ENCODE data around the gene PPIG. TPM values are rescaled to one million over a fixed set of nuclear protein-coding genes. Genes with fewer than 3 reads are reported as not detected.
"Not testable (repeated sequence)": the region's sequence is repeated elsewhere in the genome, so short reads cannot be mapped to it uniquely, and the experiment has no call there.

PPIG gene
- total RNA-seq, 6 experiments from 2014 or later = 15.1 to 27.7 (median 23.8) TPM

DNA sequence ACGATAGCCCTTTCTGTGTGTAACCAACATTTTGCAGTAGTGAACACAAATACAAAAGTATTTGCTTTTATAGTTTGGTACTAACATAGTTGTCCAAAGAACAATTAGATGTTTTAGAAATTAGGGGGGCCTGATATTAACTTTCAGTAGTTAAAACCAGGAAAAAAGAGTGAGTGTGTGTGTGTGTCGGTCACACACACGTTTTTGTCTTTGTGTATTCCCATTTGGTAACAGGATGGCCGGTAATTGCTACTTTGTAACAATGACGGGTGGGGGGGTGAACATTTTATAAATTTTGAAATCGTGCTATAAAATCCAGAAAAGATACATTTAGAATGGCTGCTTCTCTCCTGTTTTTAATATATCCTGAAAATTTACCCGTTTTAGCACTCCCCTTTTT is 1.5 kb downstream of the PPIG start:
- intact Hi-C loops (cut with DNase I) = no loop called here
- TF ChIP-seq POLR2A (IDR thresholded peaks at IDR 0.05) = no peak
- TF ChIP-seq, protein P1, sequence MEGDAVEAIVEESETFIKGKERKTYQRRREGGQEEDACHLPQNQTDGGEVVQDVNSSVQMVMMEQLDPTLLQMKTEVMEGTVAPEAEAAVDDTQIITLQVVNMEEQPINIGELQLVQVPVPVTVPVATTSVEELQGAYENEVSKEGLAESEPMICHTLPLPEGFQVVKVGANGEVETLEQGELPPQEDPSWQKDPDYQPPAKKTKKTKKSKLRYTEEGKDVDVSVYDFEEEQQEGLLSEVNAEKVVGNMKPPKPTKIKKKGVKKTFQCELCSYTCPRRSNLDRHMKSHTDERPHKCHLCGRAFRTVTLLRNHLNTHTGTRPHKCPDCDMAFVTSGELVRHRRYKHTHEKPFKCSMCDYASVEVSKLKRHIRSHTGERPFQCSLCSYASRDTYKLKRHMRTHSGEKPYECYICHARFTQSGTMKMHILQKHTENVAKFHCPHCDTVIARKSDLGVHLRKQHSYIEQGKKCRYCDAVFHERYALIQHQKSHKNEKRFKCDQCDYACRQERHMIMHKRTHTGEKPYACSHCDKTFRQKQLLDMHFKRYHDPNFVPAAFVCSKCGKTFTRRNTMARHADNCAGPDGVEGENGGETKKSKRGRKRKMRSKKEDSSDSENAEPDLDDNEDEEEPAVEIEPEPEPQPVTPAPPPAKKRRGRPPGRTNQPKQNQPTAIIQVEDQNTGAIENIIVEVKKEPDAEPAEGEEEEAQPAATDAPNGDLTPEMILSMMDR (IDR thresholded peaks at IDR 0.05) = no peak
- peak overlapping the region; percentile 68 to 87 (median 84) for H3K4me3 ChIP-seq
- no peaks in the 10 kb centered on the region for H3K27me3 ChIP-seq
- H3K36me3 ChIP-seq = no peaks in the 10 kb centered on the region
- ATAC-seq = no peak
- peaks cover 0 to 21% (median 5%) of the 10 kb centered on the region in 4 donors for H3K4me1 ChIP-seq
- H3K9me3 ChIP-seq = no peaks in the 10 kb centered on the region
- no peak for DNase-seq
- 7% methylated on average over 7 of the region's 7 CpGs for WGBS (ENCODE audit: insufficient coverage, low coverage, low lambda C conversion rate, missing lambda C conversion rate)
- H3K27ac ChIP-seq = peak overlapping the region; percentile 82 to 97 (median 95)

DNA sequence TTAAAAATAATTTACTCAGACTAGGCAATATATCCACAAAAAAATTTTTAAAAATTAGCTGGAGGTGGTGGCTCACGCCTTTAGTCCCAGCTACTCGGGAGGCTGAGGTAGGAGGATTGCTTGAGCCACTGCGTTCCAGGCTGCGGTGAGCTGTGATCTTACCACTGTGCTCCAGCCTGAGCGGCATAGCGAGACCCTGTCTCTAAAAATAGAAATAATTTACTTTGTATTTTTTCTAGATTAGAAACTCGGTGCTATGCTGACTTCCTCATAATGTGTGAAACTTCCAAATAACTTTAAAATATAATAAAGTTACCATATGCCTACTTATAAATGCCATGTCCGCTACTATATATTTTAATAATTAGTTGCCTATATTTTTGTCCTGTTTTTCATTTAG is 6.7 kb downstream of the PPIG start:
- no peak overlapping the region for H3K27ac ChIP-seq
- H3K9me3 ChIP-seq = no peaks in the 10 kb centered on the region
- H3K27me3 ChIP-seq = no peaks in the 10 kb centered on the region
- intact Hi-C loops (cut with DNase I) = no loop called here
- DNase-seq = no peak
- peaks cover 0 to 18% (median 5%) of the 10 kb centered on the region in 4 donors for H3K4me1 ChIP-seq
- no peak for TF ChIP-seq POLR2A (IDR thresholded peaks at IDR 0.05)
- TF ChIP-seq, protein P1 (IDR thresholded peaks at IDR 0.05) = no peak
- H3K36me3 ChIP-seq = peaks cover 0 to 2% (median 0%) of the 10 kb centered on the region in 4 donors
- no peak for ATAC-seq
- 77% methylated on average over 8 of the region's 8 CpGs for WGBS (ENCODE audit: insufficient coverage, low coverage, low lambda C conversion rate, missing lambda C conversion rate)
- no peak overlapping the region for H3K4me3 ChIP-seq

DNA sequence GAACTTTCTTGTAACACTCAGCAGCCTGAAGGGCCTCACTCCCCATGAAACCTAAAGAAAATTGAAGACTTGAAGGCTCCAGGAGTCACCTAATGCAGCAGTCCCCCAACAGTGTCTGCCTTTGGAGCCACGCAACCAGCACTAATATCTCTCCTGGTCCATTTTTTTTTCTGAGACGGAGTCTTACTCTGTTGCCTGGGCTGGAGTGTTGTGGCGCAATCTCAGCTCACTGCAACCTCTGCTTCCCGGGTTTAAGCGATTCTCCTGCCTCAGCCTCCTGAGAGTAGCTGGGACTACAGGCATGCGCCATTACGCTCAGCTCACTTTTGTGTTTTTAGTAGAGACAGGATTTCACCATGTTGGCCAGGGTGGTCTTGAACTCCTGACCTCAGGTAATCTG is 12.4 kb downstream of the PPIG start:
- H3K27me3 ChIP-seq; H3K9me3 ChIP-seq; intact Hi-C loops (cut with DNase I); H3K36me3 ChIP-seq; H3K4me1 ChIP-seq; DNase-seq; H3K27ac ChIP-seq; H3K4me3 ChIP-seq: not testable (repeated sequence)
- ATAC-seq = peak in 1 of 4 donors; percentile 7
- 81% methylated on average over 7 of the region's 7 CpGs for WGBS (ENCODE audit: insufficient coverage, low coverage, low lambda C conversion rate, missing lambda C conversion rate)

DNA sequence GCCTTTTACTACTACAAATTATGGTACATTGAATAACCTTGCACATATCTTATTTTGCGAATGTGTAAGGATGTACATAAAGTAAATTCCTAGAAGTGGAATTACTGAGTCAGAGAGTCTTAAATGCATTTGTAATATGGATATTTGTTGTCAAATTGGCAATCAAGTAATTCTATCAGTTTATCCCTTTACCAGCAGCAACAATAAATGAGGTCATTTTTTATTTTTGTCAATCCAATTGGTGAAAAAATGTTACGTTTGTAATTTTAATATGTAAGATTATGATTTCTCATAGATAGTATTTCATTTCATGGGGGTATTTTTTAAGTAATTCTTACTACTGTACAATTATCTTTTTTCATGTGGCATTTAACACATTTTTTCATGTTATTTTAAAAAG is 14.8 kb downstream of the PPIG start:
- TF ChIP-seq, protein P1 (IDR thresholded peaks at IDR 0.05) = no peak
- no peak for TF ChIP-seq POLR2A (IDR thresholded peaks at IDR 0.05)
- ATAC-seq (no peak), DNase-seq (no peak)
- no peaks in the 10 kb centered on the region for H3K9me3 ChIP-seq
- no peak overlapping the region for H3K27ac ChIP-seq
- no peaks in the 10 kb centered on the region for H3K27me3 ChIP-seq
- intact Hi-C loops (cut with DNase I) = no loop called here
- no peak overlapping the region for H3K4me3 ChIP-seq
- peaks cover 0 to under 1% (median 0%) of the 10 kb centered on the region in 4 donors for H3K36me3 ChIP-seq
- peaks cover 0 to 9% (median 0%) of the 10 kb centered on the region in 4 donors for H3K4me1 ChIP-seq
- 100% methylated on average over 2 of the region's 2 CpGs for WGBS (ENCODE audit: insufficient coverage, low coverage, low lambda C conversion rate, missing lambda C conversion rate)

DNA sequence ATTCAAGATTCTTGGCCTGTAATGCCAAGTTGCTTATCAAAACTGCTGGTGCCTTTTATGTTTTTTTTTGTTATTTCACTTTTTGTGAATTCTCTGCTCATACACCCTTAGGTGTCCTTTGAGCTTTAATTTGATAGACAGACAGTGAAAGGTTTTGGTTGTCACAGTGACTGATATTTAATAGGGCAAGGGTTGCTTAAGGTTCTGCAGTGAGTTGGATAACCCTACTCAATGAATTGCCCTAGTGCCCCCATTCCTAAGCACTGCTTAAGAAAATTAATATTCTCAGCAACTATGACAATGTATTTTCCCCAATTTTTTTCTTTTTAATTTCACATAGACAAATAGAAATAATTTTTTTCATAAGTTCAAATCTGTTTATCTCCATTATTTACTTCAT is 15.4 kb downstream of the PPIG start:
- ATAC-seq (peak in 2 of 4 donors; percentile 19 to 39), DNase-seq (no peak)
- no peak overlapping the region for H3K27ac ChIP-seq
- no peak for TF ChIP-seq POLR2A (IDR thresholded peaks at IDR 0.05)
- TF ChIP-seq, protein P1 (IDR thresholded peaks at IDR 0.05) = no peak
- H3K4me3 ChIP-seq = no peak overlapping the region
- H3K36me3 ChIP-seq = peaks cover 0 to 6% (median 1%) of the 10 kb centered on the region in 4 donors
- H3K9me3 ChIP-seq = no peaks in the 10 kb centered on the region
- peaks cover 0 to 9% (median 0%) of the 10 kb centered on the region in 4 donors for H3K4me1 ChIP-seq
- H3K27me3 ChIP-seq = no peaks in the 10 kb centered on the region
- intact Hi-C loops (cut with DNase I) = no loop called here
